HG03342 (cell line): ENCODE results near the gene GRPEL1.
A peak's percentile ranks its signal among the peaks of the same experiment; 100 is the strongest.
"Not testable (repeated sequence)": the region's sequence is repeated elsewhere in the genome, so short reads cannot be mapped to it uniquely, and the experiment has no call there.

ENCODE experiments used
- ATAC-seq: cut with Tn5 transposase; IDR thresholded peaks from one replicate; pipeline ENCODE4 v1.9.1; 2021; ENCODE audit warnings: mild to moderate bottlenecking, moderate library complexity; ENCODE audit not compliant: unreplicated experiment

Gene GRPEL1

GRCh38 chr4:7094916-7095315, 27.1 kb upstream of the GRPEL1 start:
- ATAC-seq: no peak

- no peak for ATAC-seq
These were observed 24.2 kb upstream of the GRPEL1 start for GRCh38 chr4:7092026-7092425.

- ATAC-seq: no peak
These were observed 21.5 kb upstream of the GRPEL1 start for GRCh38 chr4:7089213-7089986.

- no peak for ATAC-seq
These were observed 19.2 kb upstream of the GRPEL1 start for GRCh38 chr4:7087036-7087435.

GRCh38 chr4:7086384-7086783, 18.5 kb upstream of the GRPEL1 start:
- ATAC-seq: no peak

- not testable (repeated sequence) for ATAC-seq
These were observed 16.7 kb upstream of the GRPEL1 start for GRCh38 chr4:7084564-7084961.

- ATAC-seq: no peak
These were observed 16.0 kb upstream of the GRPEL1 start for GRCh38 chr4:7083597-7084563.

- not testable (repeated sequence) for ATAC-seq
These were observed 12.0 kb upstream of the GRPEL1 start for GRCh38 chr4:7079909-7080308.

GRCh38 chr4:7079483-7079882, 11.6 kb upstream of the GRPEL1 start:
- not testable (repeated sequence) for ATAC-seq

GRCh38 chr4:7078025-7078424, 10.2 kb upstream of the GRPEL1 start:
- ATAC-seq: no peak

- ATAC-seq: no peak
These were observed 9.5 kb upstream of the GRPEL1 start for GRCh38 chr4:7077371-7077770.

- no peak for ATAC-seq
These were observed 8.8 kb upstream of the GRPEL1 start for GRCh38 chr4:7076696-7077082.

GRCh38 chr4:7075962-7076695, 8.3 kb upstream of the GRPEL1 start:
- ATAC-seq: no peak

- ATAC-seq: no peak
These were observed 6.6 kb upstream of the GRPEL1 start for GRCh38 chr4:7074426-7074825.

- no peak for ATAC-seq
These were observed 5.9 kb upstream of the GRPEL1 start for GRCh38 chr4:7073526-7074390.

- ATAC-seq: no peak
These were observed 5.2 kb upstream of the GRPEL1 start for GRCh38 chr4:7073059-7073458.

- ATAC-seq: peak; percentile 31
These were observed 3.1 kb upstream of the GRPEL1 start for GRCh38 chr4:7070729-7071511.

- ATAC-seq: no peak
These were observed 1.0 kb upstream of the GRPEL1 start for GRCh38 chr4:7068883-7069282.

GRCh38 chr4:7068279-7068842, 497 bp upstream of the GRPEL1 start:
- peak; percentile 21 for ATAC-seq
